Right lobe of liver (tissue), 4 donors: ENCODE data around the gene LLCFC1.

Source experiments
- POLR2A ChIP-seq: fragments of 450-650 bp; IDR thresholded peaks from one replicate; pipeline ENCODE4 v1.6.1; 2017; ENCODE audit warnings: antibody characterized with exemption, mild to moderate bottlenecking
- TF ChIP-seq, protein P1 (sequence below), 4 donors: fragments of 200-600 bp in 3 of 4; fragments of 450-650 bp in 1 of 4; IDR thresholded peaks; one replicate each; pipeline versions ENCODE4 v1.5.1 to v1.8.0; 2016 to 2022; ENCODE audit warnings: antibody characterized with exemption in 4 of 4, mild to moderate bottlenecking in 2 of 4
- donor health status: DM: no; HTN: no; CAD: no.
- donor health status: DM: no; HTN: no; CAD: no.
- donor health status: DM: no; HTN: yes; CAD: no.

DNA sequence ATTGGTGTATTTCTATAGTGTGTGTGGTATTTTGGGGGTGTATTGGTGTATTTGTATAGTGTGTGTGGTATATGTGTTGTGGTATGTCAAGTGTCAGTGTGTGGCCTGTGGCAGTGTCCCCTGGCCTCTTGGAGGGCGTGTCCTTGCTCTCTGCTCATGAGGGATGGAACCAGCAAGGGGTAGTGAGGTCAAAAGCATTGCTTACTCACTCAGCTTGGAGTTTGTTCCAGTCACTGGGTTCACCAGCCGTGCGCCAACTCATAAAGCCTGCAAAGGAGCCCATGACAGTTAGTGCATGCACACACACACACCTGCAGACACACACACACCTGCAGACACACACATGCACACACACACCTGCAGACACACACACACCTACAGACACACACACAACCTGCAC is 49.5 kb upstream of the LLCFC1 start:
- TF ChIP-seq, protein P1, sequence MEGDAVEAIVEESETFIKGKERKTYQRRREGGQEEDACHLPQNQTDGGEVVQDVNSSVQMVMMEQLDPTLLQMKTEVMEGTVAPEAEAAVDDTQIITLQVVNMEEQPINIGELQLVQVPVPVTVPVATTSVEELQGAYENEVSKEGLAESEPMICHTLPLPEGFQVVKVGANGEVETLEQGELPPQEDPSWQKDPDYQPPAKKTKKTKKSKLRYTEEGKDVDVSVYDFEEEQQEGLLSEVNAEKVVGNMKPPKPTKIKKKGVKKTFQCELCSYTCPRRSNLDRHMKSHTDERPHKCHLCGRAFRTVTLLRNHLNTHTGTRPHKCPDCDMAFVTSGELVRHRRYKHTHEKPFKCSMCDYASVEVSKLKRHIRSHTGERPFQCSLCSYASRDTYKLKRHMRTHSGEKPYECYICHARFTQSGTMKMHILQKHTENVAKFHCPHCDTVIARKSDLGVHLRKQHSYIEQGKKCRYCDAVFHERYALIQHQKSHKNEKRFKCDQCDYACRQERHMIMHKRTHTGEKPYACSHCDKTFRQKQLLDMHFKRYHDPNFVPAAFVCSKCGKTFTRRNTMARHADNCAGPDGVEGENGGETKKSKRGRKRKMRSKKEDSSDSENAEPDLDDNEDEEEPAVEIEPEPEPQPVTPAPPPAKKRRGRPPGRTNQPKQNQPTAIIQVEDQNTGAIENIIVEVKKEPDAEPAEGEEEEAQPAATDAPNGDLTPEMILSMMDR (IDR thresholded peaks at IDR 0.05): no peak
- TF ChIP-seq POLR2A: no peak
